PC-9 (cell line): ENCODE measurements around the gene CRTC2. TPM values are rescaled to one million over a fixed set of nuclear protein-coding genes. Genes with fewer than 3 reads are reported as not detected.

Experiments used
- BruUV-seq: library from RNA; stranded (reverse); fragments of 400-500 nt; replicated peaks from 2 replicates; lab custom pipeline; 2021; lab: Mats Ljungman, UMichigan
- CTCF ChIA-PET: fragments of 300-600 bp; sonication (Branson Sonifier 250); formaldehyde crosslinking; loops from one replicate; lab custom pipeline; 2022; ENCODE audit warnings: antibody characterized with exemption; lab: Charles Lee
- POLR2A ChIA-PET: fragments of 300-600 bp; sonication (Branson Sonifier 250); formaldehyde crosslinking; loops from one replicate; lab custom pipeline; 2022; ENCODE audit warnings: antibody characterized with exemption; ENCODE audit not compliant: unreplicated experiment; lab: Charles Lee
- DNase-seq, 2 experiments: peaks; one replicate each; pipeline versions ENCODE4 v3.0.0 to v3.0.0-alpha.2; 2015 to 2022; ENCODE audit warnings: mixed read lengths in 1 of 2
- H2AFZ ChIP-seq: fragments of 200-600 bp; sonication (generic); 2 replicates; pipeline ENCODE4 v1.8.1; 2017; ENCODE audit warnings: antibody characterized with exemption
- H3F3A ChIP-seq: fragments of 200-600 bp; sonication (generic); 2 replicates; pipeline ENCODE4 v1.8.1; 2017; ENCODE audit warnings: antibody characterized with exemption, mild to moderate bottlenecking, low read depth; ENCODE audit not compliant: insufficient read depth
- H3K27ac ChIP-seq: fragments of 200-600 bp; sonication (generic); 2 replicates; pipeline ENCODE4 v1.6.1; 2016; ENCODE audit warnings: mixed run types
- H3K27me3 ChIP-seq: fragments of 200-600 bp; sonication (generic); 2 replicates; pipeline ENCODE4 v1.6.1; 2016; ENCODE audit warnings: low read depth, mixed run types; ENCODE audit not compliant: insufficient read depth
- H3K36me3 ChIP-seq: fragments of 200-600 bp; sonication (generic); 2 replicates; pipeline ENCODE4 v1.6.1; 2016; ENCODE audit warnings: low read depth, mixed run types
- H3K4me1 ChIP-seq: fragments of 200-600 bp; sonication (generic); replicated peaks from 2 replicates; pipeline ENCODE4 v1.6.1; 2016; ENCODE audit warnings: mixed run types; ENCODE audit not compliant: insufficient read depth
- H3K4me2 ChIP-seq: fragments of 200-600 bp; sonication (generic); 2 replicates; pipeline ENCODE4 v1.6.1; 2017; ENCODE audit warnings: mixed run types
- H3K4me3 ChIP-seq: fragments of 200-600 bp; sonication (generic); 2 replicates; pipeline ENCODE4 v1.6.1; 2016; ENCODE audit warnings: mixed run types
- H3K79me2 ChIP-seq: fragments of 200-600 bp; sonication (generic); 2 replicates; pipeline ENCODE4 v1.6.1; 2017; ENCODE audit warnings: low read depth, mixed run types
- H3K9me2 ChIP-seq: fragments of 200-600 bp; sonication (generic); 2 replicates; pipeline ENCODE4 v1.8.1; 2017; ENCODE audit warnings: mild to moderate bottlenecking; ENCODE audit not compliant: insufficient read depth
- H3K9me3 ChIP-seq: fragments of 200-600 bp; sonication (generic); 2 replicates; pipeline ENCODE4 v1.8.1; 2016; ENCODE audit warnings: low read depth; ENCODE audit not compliant: insufficient read depth
- H4K20me1 ChIP-seq: fragments of 200-600 bp; sonication (generic); 2 replicates; pipeline ENCODE4 v1.8.1; 2017; ENCODE audit not compliant: insufficient read depth
- EZH2 ChIP-seq: fragments of 200-600 bp; sonication (generic); IDR thresholded peaks from 2 replicates; pipeline ENCODE4 v1.8.0; 2017; ENCODE audit warnings: antibody characterized with exemption, low read depth
- intact Hi-C: fragments of 100-400 bp; cut with micrococcal nuclease; formaldehyde crosslinking; loops from one replicate; pipeline ENCODE4 v1.10.0; 2022; ENCODE audit not compliant: unreplicated experiment
- total RNA-seq: library from RNA; stranded (reverse); gene quantifications from 2 replicates; pipeline ENCODE4 v1.2.3, GENCODE V29; 2021
- TF ChIP-seq, protein P1 (sequence below): fragments of 200-600 bp; sonication (generic); conservative IDR thresholded peaks from 2 replicates; pipeline ENCODE4 v1.6.1; 2017; ENCODE audit warnings: mixed run types, antibody characterized with exemption, mild to moderate bottlenecking, moderate library complexity

The CRTC2 gene
- total RNA-seq, 1 experiment from 2014 or later = 63.6 TPM

GRCh38 chr1:153962088-153963029 is 3.9 kb upstream of the CRTC2 start:
- Histone ChIP-seq H3K79me2 (peaks cover 55% of the 10 kb centered on the region), H3F3A (peaks cover 71% of the 10 kb centered on the region), H3K27ac (peak overlapping the region; percentile 92), H3K4me2 (peak overlapping the region; percentile 98), H3K9me3 (no peaks in the 10 kb centered on the region), H3K9me2 (no peaks in the 10 kb centered on the region), H3K36me3 (no peaks in the 10 kb centered on the region), H2AFZ (peak overlapping the region; percentile 66), H3K4me3 (peak overlapping the region; percentile 91), H3K4me1 (peaks cover 42% of the 10 kb centered on the region), H3K27me3 (no peaks in the 10 kb centered on the region), H4K20me1 (peaks cover 1% of the 10 kb centered on the region; the same call in 1 of the 2 replicates)
- no TSS peak for BruUV-seq
- TF ChIP-seq, protein P1, sequence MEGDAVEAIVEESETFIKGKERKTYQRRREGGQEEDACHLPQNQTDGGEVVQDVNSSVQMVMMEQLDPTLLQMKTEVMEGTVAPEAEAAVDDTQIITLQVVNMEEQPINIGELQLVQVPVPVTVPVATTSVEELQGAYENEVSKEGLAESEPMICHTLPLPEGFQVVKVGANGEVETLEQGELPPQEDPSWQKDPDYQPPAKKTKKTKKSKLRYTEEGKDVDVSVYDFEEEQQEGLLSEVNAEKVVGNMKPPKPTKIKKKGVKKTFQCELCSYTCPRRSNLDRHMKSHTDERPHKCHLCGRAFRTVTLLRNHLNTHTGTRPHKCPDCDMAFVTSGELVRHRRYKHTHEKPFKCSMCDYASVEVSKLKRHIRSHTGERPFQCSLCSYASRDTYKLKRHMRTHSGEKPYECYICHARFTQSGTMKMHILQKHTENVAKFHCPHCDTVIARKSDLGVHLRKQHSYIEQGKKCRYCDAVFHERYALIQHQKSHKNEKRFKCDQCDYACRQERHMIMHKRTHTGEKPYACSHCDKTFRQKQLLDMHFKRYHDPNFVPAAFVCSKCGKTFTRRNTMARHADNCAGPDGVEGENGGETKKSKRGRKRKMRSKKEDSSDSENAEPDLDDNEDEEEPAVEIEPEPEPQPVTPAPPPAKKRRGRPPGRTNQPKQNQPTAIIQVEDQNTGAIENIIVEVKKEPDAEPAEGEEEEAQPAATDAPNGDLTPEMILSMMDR = no peak
- TF ChIP-seq EZH2 = no peak
- POLR2A ChIA-PET = interaction anchor here (0.5 to 1.1 kb wide), 7 partner anchors 10 to 356 kb away, joined by 3 to 10 read pairs (median 4); partner anchors contain the start of genes JTB, RPS27 and SLC27A3
- DNase-seq = peak; percentile 57 to 81
- intact Hi-C loops = loop anchor here (1.0 to 10.0 kb wide), 4 partner anchors 16 to 428 kb away; partner anchors contain the start of genes DENND4B, HAX1, S100A2 and S100A6
- CTCF ChIA-PET = interaction anchor here (1.3 kb wide), 1 partner anchor 24 kb away, joined by 4 read pairs; the partner anchor contains the start of gene RAB13

GRCh38 chr1:153961421-153961820 is 3.0 kb upstream of the CRTC2 start:
- H4K20me1 ChIP-seq = peaks cover 10% of the 10 kb centered on the region
- DNase-seq = no peak
- no peak overlapping the region for H3K27ac ChIP-seq
- ChIA-PET POLR2A (no interaction called here), CTCF (no interaction called here)
- no peaks in the 10 kb centered on the region for H3K36me3 ChIP-seq
- H3K4me1 ChIP-seq = peaks cover 45% of the 10 kb centered on the region
- BruUV-seq = no TSS peak
- H3F3A ChIP-seq = peaks cover 62% of the 10 kb centered on the region
- H3K4me2 ChIP-seq = peak overlapping the region; percentile 98
- H3K27me3 ChIP-seq = no peaks in the 10 kb centered on the region
- intact Hi-C loops = loop anchor here (5.0 to 10.0 kb wide), 3 partner anchors 311 to 427 kb away; partner anchors contain the start of genes HAX1, S100A2 and S100A6
- no peaks in the 10 kb centered on the region for H3K9me2 ChIP-seq
- H3K4me3 ChIP-seq = peak overlapping the region; percentile 91; the same call in 1 of the 2 replicates
- no peaks in the 10 kb centered on the region for H3K9me3 ChIP-seq
- no peak for TF ChIP-seq EZH2
- TF ChIP-seq, protein P1 = no peak
- peaks cover 60% of the 10 kb centered on the region for H3K79me2 ChIP-seq
- H2AFZ ChIP-seq = no peak overlapping the region

DNA sequence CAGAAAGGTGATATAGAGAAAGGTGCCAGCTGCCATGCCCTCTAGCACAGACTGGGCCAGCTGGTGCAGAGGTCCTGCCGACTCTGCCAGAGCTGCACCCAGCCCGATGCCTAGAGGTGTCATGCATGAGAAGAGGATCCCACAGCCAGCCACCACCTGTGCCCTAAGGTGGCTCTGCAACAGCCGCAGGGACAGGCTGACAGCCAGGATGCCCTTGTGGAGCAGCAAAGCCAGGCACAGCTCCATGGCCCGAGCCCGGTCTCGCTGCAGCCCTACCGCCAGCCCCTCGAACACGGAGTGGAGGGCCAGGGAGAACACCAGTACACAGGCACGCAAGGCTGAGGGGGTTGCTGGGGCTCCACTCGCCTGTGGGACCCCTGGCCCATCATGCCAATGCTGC is 1.8 kb upstream of the CRTC2 start:
- TF ChIP-seq, protein P1 = no peak
- no peak for TF ChIP-seq EZH2
- intact Hi-C loops = loop anchor here (5.0 to 10.0 kb wide), 3 partner anchors 312 to 425 kb away; partner anchors contain the start of genes HAX1, S100A2 and S100A6
- CTCF ChIA-PET = no interaction called here
- Histone ChIP-seq H3K79me2 (peaks cover 60% of the 10 kb centered on the region), H3K4me1 (peaks cover 37% of the 10 kb centered on the region), H3K4me2 (no peak overlapping the region), H3F3A (peaks cover 53% of the 10 kb centered on the region), H2AFZ (no peak overlapping the region), H3K27me3 (no peaks in the 10 kb centered on the region), H3K4me3 (no peak overlapping the region), H4K20me1 (peaks cover 19% of the 10 kb centered on the region), H3K9me2 (no peaks in the 10 kb centered on the region), H3K27ac (no peak overlapping the region), H3K36me3 (no peaks in the 10 kb centered on the region), H3K9me3 (no peaks in the 10 kb centered on the region)
- no TSS peak for BruUV-seq
- no peak for DNase-seq
- POLR2A ChIA-PET = no interaction called here
